ENCODE results near the gene LHFPL3. TPM values are rescaled to one million over a fixed set of nuclear protein-coding genes. Genes with fewer than 3 reads are reported as not detected.

Gene LHFPL3
- total and polyA plus RNA-seq, 5 donors from 2014 or later, result not detected

DNA sequence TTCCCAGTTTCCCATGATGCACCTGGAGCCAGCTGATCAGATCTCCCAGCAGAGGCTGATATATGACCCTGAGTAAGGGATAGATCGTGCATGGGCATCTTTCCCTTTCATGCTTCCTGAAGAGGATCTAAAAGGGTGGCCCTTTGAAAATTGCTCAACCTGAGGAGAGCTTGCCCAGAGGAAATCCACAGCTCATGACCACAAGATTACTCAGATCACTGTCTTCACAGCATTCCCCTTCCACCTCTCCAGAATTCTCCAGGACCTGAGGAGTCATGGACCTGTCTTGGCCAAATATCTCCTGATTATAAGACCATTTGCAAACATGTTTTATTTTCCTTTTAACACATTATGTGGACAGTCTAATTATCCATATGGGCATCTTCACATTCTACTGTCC lies 328.1 kb downstream of the LHFPL3 start:
- peaks cover 0 to 1% (median 0%) of the 10 kb centered on the region in 7 donors for H3K9me3 Mint-ChIP-seq
- peaks cover 9% of the 10 kb centered on the region for H3K27me3 Mint-ChIP-seq
- no peak for DNase-seq
- Histone ChIP-seq H3K27me3 (ENCODE audit: control insufficient read depth, insufficient read depth, low read length) (no peaks in the 10 kb centered on the region), H3K36me3 (ENCODE audit: control insufficient read depth, insufficient read depth, low read length) (no peaks in the 10 kb centered on the region), H3K9me3 (ENCODE audit: control insufficient read depth in 2 of 2, low read length in 2 of 2) (no peaks in the 10 kb centered on the region), H3K4me1 (ENCODE audit: control insufficient read depth, insufficient read depth, low read length, poor library complexity, severe bottlenecking) (no peaks in the 10 kb centered on the region), H3K27ac (ENCODE audit: insufficient read depth, low read length, poor library complexity, severe bottlenecking) (no peak overlapping the region), H3K4me3 (ENCODE audit: low read depth, low read length) (no peak overlapping the region)
- no peak overlapping the region for H3K27ac Mint-ChIP-seq
- H3K4me1 Mint-ChIP-seq, result no peaks in the 10 kb centered on the region
- no peaks in the 10 kb centered on the region for H3K36me3 Mint-ChIP-seq
- no peak overlapping the region for H3K4me3 Mint-ChIP-seq
- no peak for ATAC-seq (ENCODE audit: low read depth in 2 of 2)

- DNase-seq (no peak), ATAC-seq (ENCODE audit: low read depth in 2 of 2) (no peak)
- peaks cover 9% of the 10 kb centered on the region for H3K27me3 Mint-ChIP-seq
- no peaks in the 10 kb centered on the region for H3K9me3 ChIP-seq (ENCODE audit: control insufficient read depth in 2 of 2, low read length in 2 of 2)
- no peaks in the 10 kb centered on the region for H3K36me3 ChIP-seq (ENCODE audit: control insufficient read depth, insufficient read depth, low read length)
- H3K4me3 Mint-ChIP-seq, result no peak overlapping the region
- no peak overlapping the region for H3K27ac Mint-ChIP-seq
- no peak overlapping the region for H3K4me3 ChIP-seq (ENCODE audit: low read depth, low read length)
- H3K4me1 ChIP-seq (ENCODE audit: control insufficient read depth, insufficient read depth, low read length, poor library complexity, severe bottlenecking), result no peaks in the 10 kb centered on the region
- no peaks in the 10 kb centered on the region for H3K9me3 Mint-ChIP-seq
- H3K27ac ChIP-seq (ENCODE audit: insufficient read depth, low read length, poor library complexity, severe bottlenecking), result no peak overlapping the region
- H3K36me3 Mint-ChIP-seq, result no peaks in the 10 kb centered on the region
- H3K4me1 Mint-ChIP-seq, result no peaks in the 10 kb centered on the region
- no peaks in the 10 kb centered on the region for H3K27me3 ChIP-seq (ENCODE audit: control insufficient read depth, insufficient read depth, low read length)
These were observed 328.7 kb downstream of the LHFPL3 start for GRCh38 chr7:104657134-104657533.

- Histone ChIP-seq H3K27me3 (ENCODE audit: control insufficient read depth, insufficient read depth, low read length) (peaks cover 4% of the 10 kb centered on the region), H3K27ac (ENCODE audit: insufficient read depth, low read length, poor library complexity, severe bottlenecking) (no peak overlapping the region), H3K4me1 (ENCODE audit: control insufficient read depth, insufficient read depth, low read length, poor library complexity, severe bottlenecking) (no peaks in the 10 kb centered on the region), H3K9me3 (ENCODE audit: control insufficient read depth in 2 of 2, low read length in 2 of 2) (no peaks in the 10 kb centered on the region), H3K4me3 (ENCODE audit: low read depth, low read length) (no peak overlapping the region), H3K36me3 (ENCODE audit: control insufficient read depth, insufficient read depth, low read length) (no peaks in the 10 kb centered on the region)
- H3K4me1 Mint-ChIP-seq, result no peaks in the 10 kb centered on the region
- ATAC-seq (ENCODE audit: low read depth in 2 of 2) (no peak), DNase-seq (no peak)
- H3K9me3 Mint-ChIP-seq, result no peaks in the 10 kb centered on the region
- no peak overlapping the region for H3K4me3 Mint-ChIP-seq
- H3K36me3 Mint-ChIP-seq, result no peaks in the 10 kb centered on the region
- H3K27me3 Mint-ChIP-seq, result peaks cover 5% of the 10 kb centered on the region
- H3K27ac Mint-ChIP-seq, result no peak overlapping the region
These were observed 333.2 kb downstream of the LHFPL3 start for GRCh38 chr7:104661575-104661974.

DNA sequence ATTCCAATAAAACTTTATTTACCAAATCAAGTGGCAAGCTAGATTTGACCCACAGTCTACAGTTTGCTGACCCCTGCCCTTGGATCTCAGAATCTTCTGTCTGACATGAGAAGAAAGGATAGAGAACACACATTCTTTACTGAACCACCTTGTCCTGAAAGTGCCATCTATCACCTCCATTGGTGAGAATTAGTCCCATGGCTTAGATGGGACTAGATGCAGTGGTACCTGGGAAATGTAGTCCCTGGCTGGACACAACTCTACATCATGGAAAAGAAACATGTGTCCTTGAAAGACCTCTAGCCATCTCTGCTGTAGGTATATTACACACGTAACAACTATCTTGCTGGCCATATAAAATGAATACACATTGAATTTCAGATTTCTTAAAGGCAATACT lies 336.2 kb downstream of the LHFPL3 start:
- Mint-ChIP-seq H3K9me3 (peaks cover 0 to 4% (median 0%) of the 10 kb centered on the region in 7 donors), H3K4me1 (no peaks in the 10 kb centered on the region), H3K27ac (no peak overlapping the region), H3K27me3 (no peaks in the 10 kb centered on the region), H3K4me3 (no peak overlapping the region), H3K36me3 (no peaks in the 10 kb centered on the region)
- no peak for ATAC-seq (ENCODE audit: low read depth in 2 of 2)
- H3K4me1 ChIP-seq (ENCODE audit: control insufficient read depth, insufficient read depth, low read length, poor library complexity, severe bottlenecking), result no peaks in the 10 kb centered on the region
- H3K27ac ChIP-seq (ENCODE audit: insufficient read depth, low read length, poor library complexity, severe bottlenecking), result no peak overlapping the region
- DNase-seq, result no peak
- H3K4me3 ChIP-seq (ENCODE audit: low read depth, low read length), result no peak overlapping the region
- no peaks in the 10 kb centered on the region for H3K36me3 ChIP-seq (ENCODE audit: control insufficient read depth, insufficient read depth, low read length)
- no peaks in the 10 kb centered on the region for H3K9me3 ChIP-seq (ENCODE audit: control insufficient read depth in 2 of 2, low read length in 2 of 2)
- peaks cover 4% of the 10 kb centered on the region for H3K27me3 ChIP-seq (ENCODE audit: control insufficient read depth, insufficient read depth, low read length)

DNA sequence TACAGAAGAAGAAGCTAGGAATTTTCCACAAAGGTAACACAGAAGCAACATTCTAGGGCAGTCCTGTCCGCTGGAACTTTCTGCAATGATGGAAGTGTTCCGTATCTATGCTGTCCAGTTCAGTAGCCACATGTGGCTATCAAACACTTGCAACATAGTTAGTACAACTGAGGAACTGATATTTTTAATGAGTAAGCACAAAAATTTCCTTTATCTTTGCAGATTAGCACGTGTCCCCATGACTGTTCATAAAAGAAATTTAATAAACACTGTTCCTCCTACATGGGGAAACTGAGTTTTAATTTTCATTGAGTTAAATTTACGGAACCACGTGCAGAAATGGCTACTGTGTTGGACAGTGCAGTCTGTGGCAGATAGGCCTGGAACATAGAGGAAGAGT lies 349.2 kb downstream of the LHFPL3 start:
- Histone ChIP-seq H3K4me3 (ENCODE audit: low read depth, low read length) (no peak overlapping the region), H3K27ac (ENCODE audit: insufficient read depth, low read length, poor library complexity, severe bottlenecking) (no peak overlapping the region), H3K9me3 (ENCODE audit: control insufficient read depth in 2 of 2, low read length in 2 of 2) (no peaks in the 10 kb centered on the region), H3K36me3 (ENCODE audit: control insufficient read depth, insufficient read depth, low read length) (no peaks in the 10 kb centered on the region), H3K27me3 (ENCODE audit: control insufficient read depth, insufficient read depth, low read length) (no peaks in the 10 kb centered on the region), H3K4me1 (ENCODE audit: control insufficient read depth, insufficient read depth, low read length, poor library complexity, severe bottlenecking) (no peaks in the 10 kb centered on the region)
- DNase-seq (no peak), ATAC-seq (ENCODE audit: low read depth in 2 of 2) (no peak)
- Mint-ChIP-seq H3K27me3 (peaks cover 20% of the 10 kb centered on the region), H3K4me1 (no peaks in the 10 kb centered on the region), H3K9me3 (peaks cover 0 to 2% (median 0%) of the 10 kb centered on the region in 7 donors), H3K27ac (no peak overlapping the region), H3K4me3 (no peak overlapping the region), H3K36me3 (no peaks in the 10 kb centered on the region)

GRCh38 chr7:104679085-104679484 lies 350.7 kb downstream of the LHFPL3 start:
- Histone ChIP-seq H3K9me3 (ENCODE audit: control insufficient read depth in 2 of 2, low read length in 2 of 2) (no peaks in the 10 kb centered on the region), H3K4me1 (ENCODE audit: control insufficient read depth, insufficient read depth, low read length, poor library complexity, severe bottlenecking) (no peaks in the 10 kb centered on the region), H3K27ac (ENCODE audit: insufficient read depth, low read length, poor library complexity, severe bottlenecking) (no peak overlapping the region), H3K36me3 (ENCODE audit: control insufficient read depth, insufficient read depth, low read length) (no peaks in the 10 kb centered on the region), H3K27me3 (ENCODE audit: control insufficient read depth, insufficient read depth, low read length) (no peaks in the 10 kb centered on the region), H3K4me3 (ENCODE audit: low read depth, low read length) (no peak overlapping the region)
- no peak for ATAC-seq (ENCODE audit: low read depth in 2 of 2)
- Mint-ChIP-seq H3K4me3 (no peak overlapping the region), H3K27ac (no peak overlapping the region), H3K4me1 (no peaks in the 10 kb centered on the region), H3K9me3 (peaks cover 0 to 1% (median 0%) of the 10 kb centered on the region in 7 donors), H3K36me3 (no peaks in the 10 kb centered on the region), H3K27me3 (peaks cover 21% of the 10 kb centered on the region)
- no peak for DNase-seq

GRCh38 chr7:104686286-104686685 lies 357.9 kb downstream of the LHFPL3 start:
- ATAC-seq (ENCODE audit: low read depth in 2 of 2) (no peak), DNase-seq (no peak)
- no peak overlapping the region for H3K4me3 Mint-ChIP-seq
- H3K27me3 Mint-ChIP-seq, result peaks cover 4% of the 10 kb centered on the region
- no peak overlapping the region for H3K27ac Mint-ChIP-seq
- Histone ChIP-seq H3K36me3 (ENCODE audit: control insufficient read depth, insufficient read depth, low read length) (no peaks in the 10 kb centered on the region), H3K27ac (ENCODE audit: insufficient read depth, low read length, poor library complexity, severe bottlenecking) (no peak overlapping the region), H3K27me3 (ENCODE audit: control insufficient read depth, insufficient read depth, low read length) (no peaks in the 10 kb centered on the region), H3K4me1 (ENCODE audit: control insufficient read depth, insufficient read depth, low read length, poor library complexity, severe bottlenecking) (no peaks in the 10 kb centered on the region), H3K9me3 (ENCODE audit: control insufficient read depth in 2 of 2, low read length in 2 of 2) (no peaks in the 10 kb centered on the region), H3K4me3 (ENCODE audit: low read depth, low read length) (no peak overlapping the region)
- H3K4me1 Mint-ChIP-seq, result no peaks in the 10 kb centered on the region
- H3K36me3 Mint-ChIP-seq, result no peaks in the 10 kb centered on the region
- H3K9me3 Mint-ChIP-seq, result peaks cover 0 to 1% (median 0%) of the 10 kb centered on the region in 7 donors

DNA sequence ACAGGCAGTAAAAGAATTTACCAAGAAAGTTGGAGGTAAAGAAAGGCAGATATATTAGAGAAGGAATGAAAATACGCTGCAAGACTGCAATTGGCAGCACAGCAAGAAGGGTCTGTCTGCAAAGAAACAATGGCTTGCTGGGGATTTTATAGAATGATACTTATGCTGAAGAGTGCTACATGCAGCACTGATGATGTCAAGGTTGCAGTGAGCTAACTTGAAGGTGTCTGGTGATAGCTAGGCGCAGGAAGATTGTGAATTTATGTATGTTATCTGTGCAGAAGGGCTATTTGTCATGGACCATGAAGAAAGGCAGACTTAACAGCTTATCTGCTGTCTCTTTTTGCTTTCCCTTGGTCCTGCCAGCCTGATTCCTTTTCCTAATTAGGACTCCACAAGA lies 366.3 kb downstream of the LHFPL3 start:
- H3K27me3 ChIP-seq (ENCODE audit: control insufficient read depth, insufficient read depth, low read length), result no peaks in the 10 kb centered on the region
- H3K27ac ChIP-seq (ENCODE audit: insufficient read depth, low read length, poor library complexity, severe bottlenecking), result no peak overlapping the region
- H3K36me3 ChIP-seq (ENCODE audit: control insufficient read depth, insufficient read depth, low read length), result no peaks in the 10 kb centered on the region
- H3K36me3 Mint-ChIP-seq, result no peaks in the 10 kb centered on the region
- H3K4me1 Mint-ChIP-seq, result no peaks in the 10 kb centered on the region
- no peak for ATAC-seq (ENCODE audit: low read depth in 2 of 2)
- no peak for DNase-seq
- no peak overlapping the region for H3K4me3 Mint-ChIP-seq
- H3K9me3 Mint-ChIP-seq, result peaks cover 0 to 8% (median under 1%) of the 10 kb centered on the region in 7 donors
- H3K27me3 Mint-ChIP-seq, result no peaks in the 10 kb centered on the region
- no peaks in the 10 kb centered on the region for H3K4me1 ChIP-seq (ENCODE audit: control insufficient read depth, insufficient read depth, low read length, poor library complexity, severe bottlenecking)
- no peaks in the 10 kb centered on the region for H3K9me3 ChIP-seq (ENCODE audit: control insufficient read depth in 2 of 2, low read length in 2 of 2)
- no peak overlapping the region for H3K27ac Mint-ChIP-seq
- no peak overlapping the region for H3K4me3 ChIP-seq (ENCODE audit: low read depth, low read length)

Data from CD4-positive, CD25-positive, alpha-beta regulatory T cell (primary cell).